Hepatocyte (in vitro differentiated cells): Measurements from ENCODE around the gene GLCCI1. TPM values are rescaled to one million over a fixed set of nuclear protein-coding genes. Genes with fewer than 3 reads are reported as not detected.

ENCODE experiments used
- DNase-seq: peaks from one replicate; pipeline ENCODE4 v3.0.0-alpha.2; 2016; ENCODE audit warnings: low spot score
- H2AFZ ChIP-seq: fragments of 200-600 bp; sonication (generic); 2 replicates; pipeline ENCODE4 v1.6.0; 2016; ENCODE audit warnings: antibody characterized with exemption, mild to moderate bottlenecking
- H3K27ac ChIP-seq: fragments of 200-600 bp; sonication (generic); 2 replicates; pipeline ENCODE4 v1.5.1; 2016; ENCODE audit warnings: mild to moderate bottlenecking
- H3K27me3 ChIP-seq: fragments of 200-600 bp; sonication (generic); 2 replicates; pipeline ENCODE4 v1.6.1; 2016
- H3K36me3 ChIP-seq: fragments of 200-600 bp; sonication (generic); replicated peaks from 2 replicates; pipeline ENCODE4 v1.5.1; 2016; ENCODE audit warnings: low read depth; ENCODE audit not compliant: insufficient read depth
- H3K4me1 ChIP-seq: fragments of 200-600 bp; sonication (generic); 2 replicates; pipeline ENCODE4 v1.5.1; 2016; ENCODE audit warnings: mild to moderate bottlenecking, moderate library complexity; ENCODE audit not compliant: insufficient read depth
- H3K4me2 ChIP-seq: fragments of 200-600 bp; sonication (generic); 2 replicates; pipeline ENCODE4 v1.6.0; 2016
- H3K4me3 ChIP-seq: fragments of 200-600 bp; sonication (generic); 2 replicates; pipeline ENCODE4 v1.5.1; 2016; ENCODE audit warnings: mild to moderate bottlenecking
- H3K79me2 ChIP-seq: fragments of 200-600 bp; sonication (generic); 2 replicates; pipeline ENCODE4 v1.6.0; 2017; ENCODE audit warnings: mild to moderate bottlenecking
- H3K9me2 ChIP-seq: fragments of 200-600 bp; sonication (generic); replicated peaks from 2 replicates; pipeline ENCODE4 v1.6.0; 2017; ENCODE audit warnings: mild to moderate bottlenecking; ENCODE audit not compliant: insufficient read depth
- H3K9me3 ChIP-seq: fragments of 200-600 bp; sonication (generic); 2 replicates; pipeline ENCODE4 v1.5.1; 2016; ENCODE audit warnings: low read depth, mild to moderate bottlenecking
- H4K20me1 ChIP-seq: fragments of 200-600 bp; sonication (generic); 2 replicates; pipeline ENCODE4 v1.6.0; 2016; ENCODE audit warnings: mild to moderate bottlenecking; ENCODE audit not compliant: insufficient read depth, poor library complexity, severe bottlenecking
- EZH2 ChIP-seq: fragments of 200-600 bp; sonication (generic); IDR thresholded peaks from 2 replicates; pipeline ENCODE4 v1.6.1; 2016; ENCODE audit warnings: antibody characterized with exemption, mild to moderate bottlenecking, borderline replicate concordance
- EZH2phosphoT487 ChIP-seq: fragments of 200-600 bp; sonication (generic); IDR thresholded peaks from one replicate; pipeline ENCODE4 v1.6.1; 2018; ENCODE audit warnings: antibody characterized with exemption, mild to moderate bottlenecking, low read depth, moderate library complexity; ENCODE audit not compliant: unreplicated experiment, severe bottlenecking
- WGBS: methylation state at CpG from one replicate; pipeline ENCODE4 v1.1.6; 2016; ENCODE audit warnings: low lambda C conversion rate; ENCODE audit errors: missing lambda C conversion rate; 5-methylcytosine and 5-hydroxymethylcytosine counted together
- polyA plus RNA-seq: library from polyadenylated mRNA; unstranded; fragments of >200 nt; fragmentation: Nextera tagmentation; extraction: Ambion mirVana; gene quantifications from 2 replicates; pipeline ENCODE4 v1.2.1, GENCODE V29; 2016
- total RNA-seq: library from RNA; depleted of rRNA; stranded (reverse); fragments of >200 nt; gene quantifications from 2 replicates; pipeline ENCODE4 v1.2.3, GENCODE V29; 2014
- TF ChIP-seq, protein P1 (sequence below): fragments of 200-600 bp; sonication (generic); IDR thresholded peaks from 2 replicates; pipeline ENCODE4 v1.5.1; 2016; ENCODE audit warnings: antibody characterized with exemption, mild to moderate bottlenecking; ENCODE audit not compliant: poor library complexity

Gene GLCCI1
- total and polyA plus RNA-seq, 2 experiments from 2014 or later: 15.7 to 21.4 TPM

DNA sequence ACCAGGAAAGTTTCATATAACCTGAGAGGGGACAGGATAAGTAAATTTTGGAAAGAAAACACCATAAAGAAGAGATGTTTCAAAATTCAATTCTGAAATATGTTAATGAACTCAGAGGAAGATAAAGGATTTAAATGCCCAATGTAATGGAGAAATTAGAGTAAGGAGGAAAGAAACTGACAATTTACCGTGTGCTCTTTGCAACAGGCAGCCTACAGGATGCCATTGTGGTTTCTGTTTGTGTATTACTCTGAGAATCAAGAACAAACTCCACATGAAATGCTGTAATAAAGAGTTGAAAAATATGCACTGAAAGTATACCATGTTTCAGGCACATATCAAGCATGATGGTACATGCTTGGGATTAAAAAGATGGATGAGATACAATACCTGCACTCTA is 44.8 kb upstream of the GLCCI1 start:
- Histone ChIP-seq H4K20me1 (no peaks in the 10 kb centered on the region), H3K4me3 (no peak overlapping the region), H3K27ac (no peak overlapping the region), H3K4me2 (no peak overlapping the region), H3K4me1 (no peaks in the 10 kb centered on the region), H3K9me2 (no peaks in the 10 kb centered on the region), H3K36me3 (no peaks in the 10 kb centered on the region), H2AFZ (no peak overlapping the region), H3K9me3 (no peaks in the 10 kb centered on the region), H3K27me3 (no peaks in the 10 kb centered on the region), H3K79me2 (no peaks in the 10 kb centered on the region)
- 81% methylated on average over 1 of the region's 1 CpG for WGBS
- DNase-seq: no peak
- TF ChIP-seq, protein P1, sequence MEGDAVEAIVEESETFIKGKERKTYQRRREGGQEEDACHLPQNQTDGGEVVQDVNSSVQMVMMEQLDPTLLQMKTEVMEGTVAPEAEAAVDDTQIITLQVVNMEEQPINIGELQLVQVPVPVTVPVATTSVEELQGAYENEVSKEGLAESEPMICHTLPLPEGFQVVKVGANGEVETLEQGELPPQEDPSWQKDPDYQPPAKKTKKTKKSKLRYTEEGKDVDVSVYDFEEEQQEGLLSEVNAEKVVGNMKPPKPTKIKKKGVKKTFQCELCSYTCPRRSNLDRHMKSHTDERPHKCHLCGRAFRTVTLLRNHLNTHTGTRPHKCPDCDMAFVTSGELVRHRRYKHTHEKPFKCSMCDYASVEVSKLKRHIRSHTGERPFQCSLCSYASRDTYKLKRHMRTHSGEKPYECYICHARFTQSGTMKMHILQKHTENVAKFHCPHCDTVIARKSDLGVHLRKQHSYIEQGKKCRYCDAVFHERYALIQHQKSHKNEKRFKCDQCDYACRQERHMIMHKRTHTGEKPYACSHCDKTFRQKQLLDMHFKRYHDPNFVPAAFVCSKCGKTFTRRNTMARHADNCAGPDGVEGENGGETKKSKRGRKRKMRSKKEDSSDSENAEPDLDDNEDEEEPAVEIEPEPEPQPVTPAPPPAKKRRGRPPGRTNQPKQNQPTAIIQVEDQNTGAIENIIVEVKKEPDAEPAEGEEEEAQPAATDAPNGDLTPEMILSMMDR: no peak
- TF ChIP-seq EZH2phosphoT487 (no peak), EZH2 (no peak)

DNA sequence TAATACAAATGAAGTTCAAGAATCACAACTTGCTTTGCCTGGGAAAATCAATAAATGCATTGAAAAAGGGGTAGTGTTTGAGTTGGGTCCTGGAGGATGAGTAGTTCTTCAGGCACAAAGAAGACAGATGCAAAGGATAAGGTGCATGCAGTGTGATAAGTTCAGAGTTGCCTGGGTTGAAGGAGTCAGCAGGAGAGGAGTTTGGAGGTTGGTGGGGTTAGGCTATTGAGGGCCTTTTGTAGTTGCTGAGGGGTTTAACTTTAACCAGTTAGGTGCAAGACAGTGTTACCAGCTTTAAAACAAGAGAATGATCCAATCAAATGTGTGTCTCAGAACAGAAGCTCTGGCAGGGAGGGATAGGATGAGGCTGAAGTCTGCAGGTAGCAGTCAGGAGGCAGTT is 44.3 kb upstream of the GLCCI1 start:
- no peaks in the 10 kb centered on the region for H3K79me2 ChIP-seq
- no peaks in the 10 kb centered on the region for H4K20me1 ChIP-seq
- H3K4me2 ChIP-seq: no peak overlapping the region
- no peaks in the 10 kb centered on the region for H3K36me3 ChIP-seq
- H3K27me3 ChIP-seq: no peaks in the 10 kb centered on the region
- no peaks in the 10 kb centered on the region for H3K9me2 ChIP-seq
- H3K9me3 ChIP-seq: no peaks in the 10 kb centered on the region
- no peak overlapping the region for H2AFZ ChIP-seq
- no peak for DNase-seq
- H3K4me1 ChIP-seq: no peaks in the 10 kb centered on the region
- TF ChIP-seq, protein P1: no peak
- TF ChIP-seq EZH2phosphoT487 (no peak), EZH2 (no peak)
- H3K4me3 ChIP-seq: no peak overlapping the region
- H3K27ac ChIP-seq: no peak overlapping the region

DNA sequence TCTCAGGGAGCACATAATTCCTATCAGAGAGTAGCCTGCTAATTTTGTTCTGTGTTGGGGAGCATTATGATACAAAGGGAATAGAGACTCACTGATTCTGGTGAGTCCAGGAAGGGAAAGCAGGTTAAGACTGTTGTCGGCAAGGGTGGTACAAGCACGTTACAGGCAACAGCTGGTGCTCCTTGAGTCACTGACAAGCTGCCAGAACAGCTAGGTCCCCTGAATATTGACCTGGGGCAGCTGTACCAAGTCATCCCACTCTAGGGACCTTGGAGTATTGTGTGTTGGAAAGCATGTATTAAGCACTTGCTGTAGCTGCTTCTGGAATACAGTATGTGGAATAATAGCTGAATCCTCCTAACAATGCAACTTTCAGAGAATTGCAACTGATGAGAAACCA is 37.0 kb upstream of the GLCCI1 start:
- TF ChIP-seq EZH2 (no peak), EZH2phosphoT487 (no peak)
- TF ChIP-seq, protein P1: no peak
- H3K9me3 ChIP-seq: no peaks in the 10 kb centered on the region
- no peaks in the 10 kb centered on the region for H3K27me3 ChIP-seq
- 94% methylated on average over 2 of the region's 2 CpGs for WGBS
- no peak overlapping the region for H3K4me3 ChIP-seq
- DNase-seq: no peak
- no peaks in the 10 kb centered on the region for H3K79me2 ChIP-seq
- H3K9me2 ChIP-seq: no peaks in the 10 kb centered on the region
- no peaks in the 10 kb centered on the region for H3K4me1 ChIP-seq
- H3K27ac ChIP-seq: no peak overlapping the region
- no peak overlapping the region for H3K4me2 ChIP-seq
- no peak overlapping the region for H2AFZ ChIP-seq
- H4K20me1 ChIP-seq: no peaks in the 10 kb centered on the region
- H3K36me3 ChIP-seq: no peaks in the 10 kb centered on the region

DNA sequence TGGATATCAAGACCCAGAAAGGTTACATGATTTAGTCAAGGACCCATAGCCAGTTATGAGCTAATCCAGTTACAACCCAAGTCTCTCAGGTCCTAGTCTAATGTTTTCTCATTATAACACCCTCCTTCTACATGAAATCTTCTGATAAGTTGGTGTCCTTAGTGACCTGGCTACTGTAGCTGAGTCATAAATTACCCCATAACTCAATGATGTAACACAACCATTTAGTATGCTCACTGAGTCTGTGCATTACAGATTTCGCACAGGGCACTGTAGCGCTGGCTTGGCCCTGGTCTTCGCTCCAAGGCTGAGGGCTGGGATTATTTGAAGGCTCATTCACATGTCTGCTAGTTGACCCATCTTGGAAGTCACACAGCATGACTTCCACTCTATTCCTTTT is 36.0 kb upstream of the GLCCI1 start:
- H3K27me3 ChIP-seq: no peaks in the 10 kb centered on the region
- WGBS: 100% methylated on average over 3 of the region's 3 CpGs
- no peaks in the 10 kb centered on the region for H3K9me3 ChIP-seq
- TF ChIP-seq EZH2phosphoT487 (no peak), EZH2 (no peak)
- TF ChIP-seq, protein P1: no peak
- H3K27ac ChIP-seq: no peak overlapping the region
- H3K9me2 ChIP-seq: no peaks in the 10 kb centered on the region
- no peaks in the 10 kb centered on the region for H3K4me1 ChIP-seq
- no peak for DNase-seq
- no peaks in the 10 kb centered on the region for H3K36me3 ChIP-seq
- no peaks in the 10 kb centered on the region for H3K79me2 ChIP-seq
- no peak overlapping the region for H2AFZ ChIP-seq
- H4K20me1 ChIP-seq: no peaks in the 10 kb centered on the region
- no peak overlapping the region for H3K4me2 ChIP-seq
- no peak overlapping the region for H3K4me3 ChIP-seq
